ENCODE measurements around the gene COBL.

Gene COBL

GRCh38 chr7:51152706-51153200, 163.9 kb downstream of the COBL start:
- Mint-ChIP-seq H3K36me3 (ENCODE audit: low read depth) (no peaks in the 10 kb centered on the region), H3K9me3 (peaks cover 14% of the 10 kb centered on the region), H3K4me3 (no peak overlapping the region), H3K27me3 (ENCODE audit: low read depth, poor library complexity) (peaks cover 7% of the 10 kb centered on the region), H3K4me1 (no peaks in the 10 kb centered on the region), H3K27ac (no peak overlapping the region)
- DNase-seq: no peak
- TF ChIP-seq CTCF (IDR thresholded peaks at IDR 0.05): no peak

GRCh38 chr7:51151455-51151854, 165.2 kb downstream of the COBL start:
- Mint-ChIP-seq H3K36me3 (ENCODE audit: low read depth) (no peaks in the 10 kb centered on the region), H3K27me3 (ENCODE audit: low read depth, poor library complexity) (peaks cover 8% of the 10 kb centered on the region), H3K27ac (no peak overlapping the region), H3K9me3 (peaks cover 23% of the 10 kb centered on the region), H3K4me3 (no peak overlapping the region), H3K4me1 (no peaks in the 10 kb centered on the region)
- no peak for TF ChIP-seq CTCF (IDR thresholded peaks at IDR 0.05)
- no peak for DNase-seq

GRCh38 chr7:51150193-51150592, 166.4 kb downstream of the COBL start:
- Mint-ChIP-seq H3K36me3 (ENCODE audit: low read depth) (no peaks in the 10 kb centered on the region), H3K27me3 (ENCODE audit: low read depth, poor library complexity) (peaks cover 13% of the 10 kb centered on the region), H3K4me3 (no peak overlapping the region), H3K27ac (no peak overlapping the region), H3K9me3 (peaks cover 29% of the 10 kb centered on the region), H3K4me1 (no peaks in the 10 kb centered on the region)
- TF ChIP-seq CTCF (IDR thresholded peaks at IDR 0.05): no peak
- no peak for DNase-seq

- H3K4me3 Mint-ChIP-seq: no peak overlapping the region
- H3K27ac Mint-ChIP-seq: no peak overlapping the region
- TF ChIP-seq CTCF (IDR thresholded peaks at IDR 0.05): no peak
- H3K36me3 Mint-ChIP-seq (ENCODE audit: low read depth): no peaks in the 10 kb centered on the region
- DNase-seq: no peak
- H3K27me3 Mint-ChIP-seq (ENCODE audit: low read depth, poor library complexity): peaks cover 9% of the 10 kb centered on the region
- H3K4me1 Mint-ChIP-seq: no peaks in the 10 kb centered on the region
- H3K9me3 Mint-ChIP-seq: peaks cover 29% of the 10 kb centered on the region
Measured at GRCh38 chr7:51148216-51148615, 168.4 kb downstream of the COBL start.

GRCh38 chr7:51146816-51147586, 169.6 kb downstream of the COBL start:
- Mint-ChIP-seq H3K9me3 (peaks cover 29% of the 10 kb centered on the region), H3K36me3 (ENCODE audit: low read depth) (no peaks in the 10 kb centered on the region), H3K27ac (no peak overlapping the region), H3K4me1 (no peaks in the 10 kb centered on the region), H3K4me3 (no peak overlapping the region), H3K27me3 (ENCODE audit: low read depth, poor library complexity) (peaks cover 9% of the 10 kb centered on the region)
- TF ChIP-seq CTCF (IDR thresholded peaks at IDR 0.05): no peak
- no peak for DNase-seq

DNA sequence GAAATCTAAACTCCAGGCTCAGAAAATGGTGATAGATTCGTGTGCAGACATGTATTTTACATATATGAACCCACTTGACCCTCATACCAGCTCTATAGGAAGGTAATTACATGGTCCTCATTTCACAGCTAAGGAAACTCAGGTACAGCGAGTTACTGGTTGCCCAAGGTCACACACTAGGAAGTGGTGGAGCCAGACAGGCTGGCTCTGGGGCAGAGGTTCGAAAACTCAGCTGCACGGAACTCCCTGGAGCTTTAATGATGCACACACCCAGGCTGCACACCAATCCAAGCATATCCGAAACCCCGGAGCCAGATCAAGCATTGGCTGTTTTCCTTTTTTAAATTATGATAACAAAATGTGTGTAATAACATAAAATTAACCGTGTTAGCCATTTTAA, 172.4 kb downstream of the COBL start:
- Mint-ChIP-seq H3K27me3 (ENCODE audit: low read depth, poor library complexity) (peaks cover 6% of the 10 kb centered on the region), H3K36me3 (ENCODE audit: low read depth) (no peaks in the 10 kb centered on the region), H3K9me3 (peaks cover 26% of the 10 kb centered on the region), H3K4me1 (no peaks in the 10 kb centered on the region), H3K27ac (no peak overlapping the region), H3K4me3 (no peak overlapping the region)
- no peak for TF ChIP-seq CTCF (IDR thresholded peaks at IDR 0.05)
- DNase-seq: no peak
